ENCODE results near the gene ARL3.

The ARL3 gene

GRCh38 chr10:102714621-102715455, 641 bp upstream of the ARL3 start, which contains the start of gene SFXN2:
Gene SFXN2, plus strand, starts transcription at chr10:102714636. Its CDS starts 12,001 bp downstream, at chr10:102726637.
- TF ChIP-seq CTCF (IDR thresholded peaks at IDR 0.05; ENCODE audit: borderline replicate concordance, insufficient read depth, low read depth, low read length) = peak; percentile 18; the same call in 1 of the 2 replicates
- H3K4me3 ChIP-seq (ENCODE audit: low read depth, low read length) = peak within 1 kb of the TSS; percentile 90

- peak overlapping the region; percentile 89 for H3K4me3 ChIP-seq (ENCODE audit: low read depth, low read length)
- peak; percentile 69; the same call in 1 of the 2 replicates for TF ChIP-seq CTCF (IDR thresholded peaks at IDR 0.05; ENCODE audit: borderline replicate concordance, insufficient read depth, low read depth, low read length)
Observed at GRCh38 chr10:102713539-102713813, 721 bp downstream of the ARL3 start.

- peak overlapping the region; percentile 89 for H3K4me3 ChIP-seq (ENCODE audit: low read depth, low read length)
- no peak for TF ChIP-seq CTCF (IDR thresholded peaks at IDR 0.05; ENCODE audit: borderline replicate concordance, insufficient read depth, low read depth, low read length)
Observed at GRCh38 chr10:102712843-102713538, 1.2 kb downstream of the ARL3 start.

GRCh38 chr10:102712089-102712488, 2.1 kb downstream of the ARL3 start:
- no peak for TF ChIP-seq CTCF (IDR thresholded peaks at IDR 0.05; ENCODE audit: borderline replicate concordance, insufficient read depth, low read depth, low read length)
- no peak overlapping the region for H3K4me3 ChIP-seq (ENCODE audit: low read depth, low read length)

GRCh38 chr10:102710609-102711008, 3.6 kb downstream of the ARL3 start:
- H3K4me3 ChIP-seq (ENCODE audit: low read depth, low read length) = no peak overlapping the region

GRCh38 chr10:102705531-102705930, 8.7 kb downstream of the ARL3 start:
- TF ChIP-seq CTCF (IDR thresholded peaks at IDR 0.05; ENCODE audit: borderline replicate concordance, insufficient read depth, low read depth, low read length) = no peak
- H3K4me3 ChIP-seq (ENCODE audit: low read depth, low read length) = no peak overlapping the region

More at GRCh38 chr10:102710609-102711008, 3.6 kb downstream of the ARL3 start:
- no peak for TF ChIP-seq CTCF (IDR thresholded peaks at IDR 0.05; ENCODE audit: borderline replicate concordance, insufficient read depth, low read depth, low read length)
